ENCODE measurements around the gene ZNF639. TPM values are rescaled to one million over a fixed set of nuclear protein-coding genes. Genes with fewer than 3 reads are reported as not detected.

The ZNF639 gene
- total RNA-seq, 4 donors from 2014 or later, result 59.0 to 97.4 (median 76.4) TPM

DNA sequence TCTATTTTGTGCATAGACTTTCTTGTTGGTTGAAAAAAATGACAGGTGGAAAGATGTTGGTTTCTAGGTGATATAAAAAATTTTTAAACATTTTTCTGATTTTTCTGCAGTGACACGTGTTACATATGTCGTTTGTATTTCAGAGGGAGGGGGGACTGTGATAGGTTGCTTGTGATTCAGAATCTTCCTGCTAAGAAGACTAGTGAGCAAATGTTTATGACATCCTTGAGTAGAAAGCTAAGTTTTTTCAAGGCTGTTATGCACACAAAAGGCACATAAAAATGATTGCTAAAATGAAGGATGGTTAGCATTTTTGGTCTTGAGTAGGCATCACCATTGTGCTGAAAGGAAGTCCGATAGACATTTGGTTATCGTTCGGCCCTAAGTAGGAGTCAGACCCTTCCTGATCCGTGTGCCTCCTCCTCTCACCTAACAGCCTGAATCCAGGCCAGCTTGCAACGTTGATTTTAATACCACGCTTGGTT is 1.5 kb downstream of the ZNF639 start:
- intact Hi-C loops (cut with DNase I), result loop anchor here (5.0 kb wide), 1 partner anchor 177 kb away; the partner anchor contains the start of gene PIK3CA
- 3 to 5% methylated on average over 8 of the region's 8 CpGs for WGBS, 2 donors
- H3K9me3 ChIP-seq, result no peaks in the 10 kb centered on the region

GRCh38 chr3:179330438-179330837 is 7.6 kb downstream of the ZNF639 start:
- peaks cover 41 to 47% of the 10 kb centered on the region in 2 donors for H3K36me3 ChIP-seq
- WGBS, 2 donors, result 92 to 100% methylated on average over 1 of the region's 1 CpG
- intact Hi-C loops (cut with DNase I), result no loop called here
- no peak for TF ChIP-seq POLR2A (IDR thresholded peaks at IDR 0.05)
- TF ChIP-seq, protein P1, sequence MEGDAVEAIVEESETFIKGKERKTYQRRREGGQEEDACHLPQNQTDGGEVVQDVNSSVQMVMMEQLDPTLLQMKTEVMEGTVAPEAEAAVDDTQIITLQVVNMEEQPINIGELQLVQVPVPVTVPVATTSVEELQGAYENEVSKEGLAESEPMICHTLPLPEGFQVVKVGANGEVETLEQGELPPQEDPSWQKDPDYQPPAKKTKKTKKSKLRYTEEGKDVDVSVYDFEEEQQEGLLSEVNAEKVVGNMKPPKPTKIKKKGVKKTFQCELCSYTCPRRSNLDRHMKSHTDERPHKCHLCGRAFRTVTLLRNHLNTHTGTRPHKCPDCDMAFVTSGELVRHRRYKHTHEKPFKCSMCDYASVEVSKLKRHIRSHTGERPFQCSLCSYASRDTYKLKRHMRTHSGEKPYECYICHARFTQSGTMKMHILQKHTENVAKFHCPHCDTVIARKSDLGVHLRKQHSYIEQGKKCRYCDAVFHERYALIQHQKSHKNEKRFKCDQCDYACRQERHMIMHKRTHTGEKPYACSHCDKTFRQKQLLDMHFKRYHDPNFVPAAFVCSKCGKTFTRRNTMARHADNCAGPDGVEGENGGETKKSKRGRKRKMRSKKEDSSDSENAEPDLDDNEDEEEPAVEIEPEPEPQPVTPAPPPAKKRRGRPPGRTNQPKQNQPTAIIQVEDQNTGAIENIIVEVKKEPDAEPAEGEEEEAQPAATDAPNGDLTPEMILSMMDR (IDR thresholded peaks at IDR 0.05), result no peak
- H3K27ac ChIP-seq, result no peak overlapping the region
- H3K9me3 ChIP-seq, result no peaks in the 10 kb centered on the region
- peaks cover under 1 to 3% of the 10 kb centered on the region in 2 donors for H3K4me1 ChIP-seq
- no peak for DNase-seq
- no peaks in the 10 kb centered on the region for H3K27me3 ChIP-seq
- H3K4me3 ChIP-seq (replicated peaks in 1 of 3), result no peak overlapping the region

More for the DNA sequence above, 1.5 kb downstream of the ZNF639 start:
- peak in 1 of 2 donors; percentile 61 for TF ChIP-seq POLR2A (IDR thresholded peaks at IDR 0.05)
- TF ChIP-seq, protein P1 (IDR thresholded peaks at IDR 0.05), result no peak
- peak overlapping the region in 2 of 3 donors; percentile 97 to 99 for H3K27ac ChIP-seq
- peak overlapping the region in 1 of 3 donors; percentile 83 for H3K4me3 ChIP-seq (replicated peaks in 1 of 3)
- peaks cover 9 to 12% of the 10 kb centered on the region in 2 donors for H3K4me1 ChIP-seq
- DNase-seq, result peak; percentile 60 to 65
- peaks cover 8 to 10% of the 10 kb centered on the region in 2 donors for H3K36me3 ChIP-seq
- no peaks in the 10 kb centered on the region for H3K27me3 ChIP-seq

GRCh38 chr3:179332240-179332639 is 9.4 kb downstream of the ZNF639 start:
- Histone ChIP-seq H3K4me3 (replicated peaks in 1 of 3) (no peak overlapping the region), H3K27me3 (no peaks in the 10 kb centered on the region), H3K9me3 (no peaks in the 10 kb centered on the region), H3K4me1 (no peaks in the 10 kb centered on the region), H3K36me3 (peaks cover 41 to 44% of the 10 kb centered on the region in 2 donors), H3K27ac (no peak overlapping the region)
- TF ChIP-seq, protein P1 (IDR thresholded peaks at IDR 0.05), result no peak
- no peak for TF ChIP-seq POLR2A (IDR thresholded peaks at IDR 0.05)
- 97 to 98% methylated on average over 4 of the region's 4 CpGs for WGBS, 2 donors
- DNase-seq, result no peak
- intact Hi-C loops (cut with DNase I), result no loop called here

- Histone ChIP-seq H3K9me3 (no peaks in the 10 kb centered on the region), H3K27me3 (no peaks in the 10 kb centered on the region), H3K27ac (no peak overlapping the region), H3K4me3 (replicated peaks in 1 of 3) (no peak overlapping the region), H3K36me3 (peaks cover 41 to 44% of the 10 kb centered on the region in 2 donors), H3K4me1 (no peaks in the 10 kb centered on the region)
- TF ChIP-seq POLR2A (IDR thresholded peaks at IDR 0.05), result no peak
- TF ChIP-seq, protein P1 (IDR thresholded peaks at IDR 0.05), result no peak
- intact Hi-C loops (cut with DNase I), result no loop called here
- WGBS, 2 donors, result 84 to 92% methylated on average over 2 of the region's 2 CpGs
- no peak for DNase-seq
These were observed 10.3 kb downstream of the ZNF639 start for GRCh38 chr3:179333084-179333483.

DNA sequence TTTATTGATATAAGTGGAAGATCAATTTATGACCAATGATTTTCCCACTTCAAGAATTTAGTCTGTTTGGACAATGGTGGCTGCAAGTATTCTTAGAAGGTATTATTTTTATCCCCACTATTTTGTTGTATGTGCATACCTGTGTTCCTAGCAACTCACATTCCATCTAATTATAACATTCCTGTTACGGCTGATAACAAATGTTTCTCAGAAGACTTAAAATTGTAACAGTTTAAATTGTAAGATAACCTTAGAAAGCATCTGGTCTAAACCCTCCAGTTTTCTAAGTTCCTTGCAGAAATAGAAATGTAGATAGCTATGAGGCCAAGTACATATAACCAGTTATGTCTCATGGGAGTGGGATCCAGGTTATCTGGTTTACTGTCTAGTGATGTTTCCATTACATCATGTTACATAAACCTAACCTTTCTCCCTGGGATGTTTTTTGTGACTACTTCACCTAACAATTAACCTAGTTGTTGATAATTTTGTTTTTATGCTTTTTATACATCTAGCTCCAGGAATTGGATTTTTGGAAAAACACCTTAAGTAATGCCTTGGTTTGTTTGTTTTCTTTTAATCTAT is 13.6 kb downstream of the ZNF639 start:
- WGBS, 2 donors, result 89 to 91% methylated on average over 1 of the region's 1 CpG
- intact Hi-C loops (cut with DNase I), result no loop called here
- Histone ChIP-seq H3K4me1 (no peaks in the 10 kb centered on the region), H3K4me3 (replicated peaks in 1 of 3) (no peak overlapping the region), H3K27ac (no peak overlapping the region), H3K27me3 (no peaks in the 10 kb centered on the region), H3K9me3 (no peaks in the 10 kb centered on the region), H3K36me3 (peaks cover 18 to 24% of the 10 kb centered on the region in 2 donors)
- TF ChIP-seq, protein P1 (IDR thresholded peaks at IDR 0.05), result no peak
- TF ChIP-seq POLR2A (IDR thresholded peaks at IDR 0.05), result no peak
- no peak for DNase-seq

Measured in thyroid gland (tissue), 4 donors.